ENCODE measurements around the gene ASTN2. TPM values are rescaled to one million over a fixed set of nuclear protein-coding genes. Genes with fewer than 3 reads are reported as not detected.

ASTN2 gene
- polyA plus RNA-seq, 1 experiment = 6.6 TPM

GRCh38 chr9:116417464-116417863 lies 997.4 kb downstream of the ASTN2 start:
- ChIA-PET CTCF (no interaction called here), POLR2A (no interaction called here)
- no peak for DNase-seq (ENCODE audit: low read depth, low spot score)
- H3K27me3 ChIP-seq (ENCODE audit: control insufficient read depth, insufficient read depth, low read length) = no peaks in the 10 kb centered on the region
- no peak for TF ChIP-seq CTCF (IDR thresholded peaks at IDR 0.05; ENCODE audit: low read depth, low read length)
- H3K4me3 ChIP-seq (ENCODE audit: low read depth, low read length) = no peak overlapping the region
- no peaks in the 10 kb centered on the region for H3K9me3 ChIP-seq (ENCODE audit: control insufficient read depth, insufficient read depth, low read length)
- no peak overlapping the region for H3K27ac ChIP-seq (ENCODE audit: low read depth, low read length)

GRCh38 chr9:116416421-116416820 lies 998.4 kb downstream of the ASTN2 start:
- Histone ChIP-seq H3K4me3 (ENCODE audit: low read depth, low read length) (no peak overlapping the region), H3K27me3 (ENCODE audit: control insufficient read depth, insufficient read depth, low read length) (no peaks in the 10 kb centered on the region), H3K9me3 (ENCODE audit: control insufficient read depth, insufficient read depth, low read length) (no peaks in the 10 kb centered on the region), H3K27ac (ENCODE audit: low read depth, low read length) (no peak overlapping the region)
- TF ChIP-seq CTCF (IDR thresholded peaks at IDR 0.05; ENCODE audit: low read depth, low read length) = no peak
- CTCF ChIA-PET = interaction anchor here (0.6 kb wide), 1 partner anchor 16 kb away, joined by 3 read pairs; no protein-coding TSS in a partner anchor
- POLR2A ChIA-PET = no interaction called here
- no peak for DNase-seq (ENCODE audit: low read depth, low spot score)

GRCh38 chr9:116414374-116414773 lies 1000.5 kb downstream of the ASTN2 start:
- ChIA-PET POLR2A (no interaction called here), CTCF (no interaction called here)
- no peak for DNase-seq (ENCODE audit: low read depth, low spot score)

GRCh38 chr9:116411506-116411905 lies 1003.4 kb downstream of the ASTN2 start:
- no peak for TF ChIP-seq CTCF (IDR thresholded peaks at IDR 0.05; ENCODE audit: low read depth, low read length)
- DNase-seq (ENCODE audit: low read depth, low spot score) = no peak
- Histone ChIP-seq H3K27ac (ENCODE audit: low read depth, low read length) (no peak overlapping the region), H3K9me3 (ENCODE audit: control insufficient read depth, insufficient read depth, low read length) (no peaks in the 10 kb centered on the region), H3K4me3 (ENCODE audit: low read depth, low read length) (no peak overlapping the region), H3K27me3 (ENCODE audit: control insufficient read depth, insufficient read depth, low read length) (no peaks in the 10 kb centered on the region)
- CTCF ChIA-PET = no interaction called here
- POLR2A ChIA-PET = no interaction called here

More at GRCh38 chr9:116414374-116414773, 1000.5 kb downstream of the ASTN2 start:
- no peak overlapping the region for H3K27ac ChIP-seq (ENCODE audit: low read depth, low read length)
- H3K27me3 ChIP-seq (ENCODE audit: control insufficient read depth, insufficient read depth, low read length) = no peaks in the 10 kb centered on the region
- no peak for TF ChIP-seq CTCF (IDR thresholded peaks at IDR 0.05; ENCODE audit: low read depth, low read length)
- H3K4me3 ChIP-seq (ENCODE audit: low read depth, low read length) = no peak overlapping the region
- H3K9me3 ChIP-seq (ENCODE audit: control insufficient read depth, insufficient read depth, low read length) = no peaks in the 10 kb centered on the region

GRCh38 chr9:116409638-116410037 lies 1005.2 kb downstream of the ASTN2 start:
- ChIA-PET POLR2A (interaction anchor here (0.9 kb wide), 1 partner anchor 140 kb away, joined by 3 read pairs; no protein-coding TSS in a partner anchor), CTCF (interaction anchor here (0.5 kb wide), 1 partner anchor 252 kb away, joined by 3 read pairs; no protein-coding TSS in a partner anchor)
- DNase-seq (ENCODE audit: low read depth, low spot score) = no peak

More at GRCh38 chr9:116409638-116410037, 1005.2 kb downstream of the ASTN2 start:
- H3K27me3 ChIP-seq (ENCODE audit: control insufficient read depth, insufficient read depth, low read length) = no peaks in the 10 kb centered on the region
- no peak overlapping the region for H3K27ac ChIP-seq (ENCODE audit: low read depth, low read length)
- no peak for TF ChIP-seq CTCF (IDR thresholded peaks at IDR 0.05; ENCODE audit: low read depth, low read length)
- H3K9me3 ChIP-seq (ENCODE audit: control insufficient read depth, insufficient read depth, low read length) = no peaks in the 10 kb centered on the region
- no peak overlapping the region for H3K4me3 ChIP-seq (ENCODE audit: low read depth, low read length)

Measured in AG04450 (cell line).